ENCODE measurements around the gene MYO9A. TPM values are rescaled to one million over a fixed set of nuclear protein-coding genes. Genes with fewer than 3 reads are reported as not detected.

Gene MYO9A
- total and polyA plus RNA-seq, 2 experiments from 2014 or later: 13.1 to 42.8 TPM

- TF ChIP-seq CTCF (IDR thresholded peaks at IDR 0.05; ENCODE audit: poor library complexity): no peak
- H3K4me3 ChIP-seq: no peak overlapping the region
- no peaks in the 10 kb centered on the region for H3K9me3 ChIP-seq (ENCODE audit: low read depth)
- H3K4me1 ChIP-seq (ENCODE audit: insufficient read depth): no peaks in the 10 kb centered on the region
- no peak overlapping the region for H3K4me2 ChIP-seq
- H3K27ac ChIP-seq: no peak overlapping the region
- H2AFZ ChIP-seq: no peak overlapping the region
- WGBS (ENCODE audit: low lambda C conversion rate, missing lambda C conversion rate): 94% methylated on average over 2 of the region's 2 CpGs
- no peaks in the 10 kb centered on the region for H3K27me3 ChIP-seq
- H3K36me3 ChIP-seq (replicated peaks; ENCODE audit: insufficient read depth, low read depth): no peaks in the 10 kb centered on the region
- H3K9me2 ChIP-seq (replicated peaks; ENCODE audit: insufficient read depth): no peaks in the 10 kb centered on the region
- no peaks in the 10 kb centered on the region for H3K79me2 ChIP-seq
- DNase-seq (ENCODE audit: low spot score): no peak
- H4K20me1 ChIP-seq (ENCODE audit: insufficient read depth, poor library complexity, severe bottlenecking): no peaks in the 10 kb centered on the region
These were observed 166.8 kb downstream of the MYO9A start for GRCh38 chr15:71951134-71951533.

GRCh38 chr15:71945012-71945411 is 172.9 kb downstream of the MYO9A start:
- Histone ChIP-seq H2AFZ (no peak overlapping the region), H3K27me3 (no peaks in the 10 kb centered on the region), H4K20me1 (ENCODE audit: insufficient read depth, poor library complexity, severe bottlenecking) (no peaks in the 10 kb centered on the region), H3K79me2 (no peaks in the 10 kb centered on the region), H3K4me3 (no peak overlapping the region), H3K36me3 (replicated peaks; ENCODE audit: insufficient read depth, low read depth) (no peaks in the 10 kb centered on the region), H3K4me1 (ENCODE audit: insufficient read depth) (no peaks in the 10 kb centered on the region), H3K27ac (no peak overlapping the region), H3K4me2 (no peak overlapping the region), H3K9me3 (ENCODE audit: low read depth) (no peaks in the 10 kb centered on the region), H3K9me2 (replicated peaks; ENCODE audit: insufficient read depth) (no peaks in the 10 kb centered on the region)
- no peak for DNase-seq (ENCODE audit: low spot score)
- TF ChIP-seq CTCF (IDR thresholded peaks at IDR 0.05; ENCODE audit: poor library complexity) (no peak), EZH2 (IDR thresholded peaks at IDR 0.05; ENCODE audit: borderline replicate concordance) (no peak), EZH2phosphoT487 (IDR thresholded peaks at IDR 0.05; ENCODE audit: low read depth, severe bottlenecking, unreplicated experiment) (no peak)
- WGBS (ENCODE audit: low lambda C conversion rate, missing lambda C conversion rate): 56% methylated on average over 1 of the region's 1 CpG

GRCh38 chr15:71943806-71944205 is 174.1 kb downstream of the MYO9A start:
- Histone ChIP-seq H3K9me2 (replicated peaks; ENCODE audit: insufficient read depth) (no peaks in the 10 kb centered on the region), H3K4me3 (no peak overlapping the region), H3K4me2 (no peak overlapping the region), H4K20me1 (ENCODE audit: insufficient read depth, poor library complexity, severe bottlenecking) (no peaks in the 10 kb centered on the region), H3K27me3 (no peaks in the 10 kb centered on the region), H2AFZ (no peak overlapping the region), H3K9me3 (ENCODE audit: low read depth) (no peaks in the 10 kb centered on the region), H3K36me3 (replicated peaks; ENCODE audit: insufficient read depth, low read depth) (no peaks in the 10 kb centered on the region), H3K79me2 (no peaks in the 10 kb centered on the region), H3K27ac (no peak overlapping the region), H3K4me1 (ENCODE audit: insufficient read depth) (no peaks in the 10 kb centered on the region)
- no peak for TF ChIP-seq CTCF (IDR thresholded peaks at IDR 0.05; ENCODE audit: poor library complexity)
- TF ChIP-seq EZH2phosphoT487 (IDR thresholded peaks at IDR 0.05; ENCODE audit: low read depth, severe bottlenecking, unreplicated experiment): no peak
- no peak for TF ChIP-seq EZH2 (IDR thresholded peaks at IDR 0.05; ENCODE audit: borderline replicate concordance)
- DNase-seq (ENCODE audit: low spot score): no peak
- WGBS (ENCODE audit: low lambda C conversion rate, missing lambda C conversion rate): 87% methylated on average over 5 of the region's 5 CpGs

- Histone ChIP-seq H4K20me1 (ENCODE audit: insufficient read depth, poor library complexity, severe bottlenecking) (no peaks in the 10 kb centered on the region), H3K9me3 (ENCODE audit: low read depth) (no peaks in the 10 kb centered on the region), H3K27me3 (no peaks in the 10 kb centered on the region), H2AFZ (no peak overlapping the region), H3K4me2 (no peak overlapping the region), H3K9me2 (replicated peaks; ENCODE audit: insufficient read depth) (no peaks in the 10 kb centered on the region), H3K4me3 (no peak overlapping the region), H3K79me2 (no peaks in the 10 kb centered on the region), H3K27ac (no peak overlapping the region), H3K36me3 (replicated peaks; ENCODE audit: insufficient read depth, low read depth) (no peaks in the 10 kb centered on the region), H3K4me1 (ENCODE audit: insufficient read depth) (no peaks in the 10 kb centered on the region)
- DNase-seq (ENCODE audit: low spot score): no peak
- no peak for TF ChIP-seq EZH2phosphoT487 (IDR thresholded peaks at IDR 0.05; ENCODE audit: low read depth, severe bottlenecking, unreplicated experiment)
- TF ChIP-seq EZH2 (IDR thresholded peaks at IDR 0.05; ENCODE audit: borderline replicate concordance): no peak
- TF ChIP-seq CTCF (IDR thresholded peaks at IDR 0.05; ENCODE audit: poor library complexity): no peak
- WGBS (ENCODE audit: low lambda C conversion rate, missing lambda C conversion rate): 92% methylated on average over 6 of the region's 6 CpGs
These were observed 177.9 kb downstream of the MYO9A start for GRCh38 chr15:71939981-71940588.

Measured in hepatocyte (in vitro differentiated cells).